ENCODE data around the gene SCGB1D1.

- TF ChIP-seq POLR2A (IDR thresholded peaks at IDR 0.05; ENCODE audit: low read length): no peak
- no peak for TF ChIP-seq GATA1 (IDR thresholded peaks at IDR 0.05; ENCODE audit: low read depth, low read length)
Measured at GRCh38 chr11:62153617-62154016, 36.4 kb upstream of the SCGB1D1 start.

Measured in erythroblast (primary cell).